H9 (cell line): ENCODE measurements around the gene C17orf75. TPM values are rescaled to one million over a fixed set of nuclear protein-coding genes. Genes with fewer than 3 reads are reported as not detected.

Source experiments
- DNase-seq: peaks from one replicate; pipeline ENCODE4 v3.0.0-alpha.2; 2017
- H2AFZ ChIP-seq: one replicate; pipeline ENCODE4 v1.6.1; 2013; ENCODE audit warnings: mild to moderate bottlenecking, low read length, control low read depth, moderate library complexity
- H2AK5ac ChIP-seq: 2 replicates; pipeline ENCODE4 v1.6.1; 2013; ENCODE audit warnings: low read length, control low read depth, mixed read lengths; ENCODE audit not compliant: insufficient read length
- H2BK120ac ChIP-seq: one replicate; pipeline ENCODE4 v1.6.1; 2013; ENCODE audit warnings: low read depth, mild to moderate bottlenecking, low read length, control low read depth, inconsistent platforms; ENCODE audit not compliant: poor library complexity, severe bottlenecking
- H2BK12ac ChIP-seq: 2 replicates; pipeline ENCODE4 v1.6.1; 2013; ENCODE audit warnings: low read length, control low read depth, mixed read lengths, low read depth; ENCODE audit not compliant: insufficient read length
- H2BK15ac ChIP-seq: 2 replicates; pipeline ENCODE4 v1.6.1; 2013; ENCODE audit warnings: low read depth, low read length, control low read depth
- H2BK20ac ChIP-seq: one replicate; pipeline ENCODE4 v1.6.1; 2013; ENCODE audit warnings: low read depth, mild to moderate bottlenecking, low read length, control low read depth, inconsistent platforms; ENCODE audit not compliant: poor library complexity, severe bottlenecking
- H2BK5ac ChIP-seq: 2 replicates; pipeline ENCODE4 v1.6.1; 2013; ENCODE audit warnings: low read length, control low read depth, mixed read lengths; ENCODE audit not compliant: insufficient read length
- H3K14ac ChIP-seq: 2 replicates; pipeline ENCODE4 v1.6.1; 2013; ENCODE audit warnings: low read length, control low read depth; ENCODE audit not compliant: insufficient read depth
- H3K18ac ChIP-seq: 2 replicates; pipeline ENCODE4 v1.6.1; 2013; ENCODE audit warnings: low read depth, mild to moderate bottlenecking, mixed read lengths, low read length, control low read depth; ENCODE audit not compliant: insufficient read length
- H3K23ac ChIP-seq: 2 replicates; pipeline ENCODE4 v1.6.1; 2013; ENCODE audit warnings: low read length, control low read depth, mixed read lengths, low read depth; ENCODE audit not compliant: insufficient read length
- H3K23me2 ChIP-seq: 2 replicates; pipeline ENCODE4 v1.6.1; 2013; ENCODE audit warnings: low read depth, mild to moderate bottlenecking, mixed read lengths, low read length, control low read depth; ENCODE audit not compliant: insufficient read length, poor library complexity, severe bottlenecking
- H3K27ac ChIP-seq: 2 replicates; pipeline ENCODE4 v1.5.1; 2013; ENCODE audit warnings: low read length, control low read depth, mixed read lengths, low read depth; ENCODE audit not compliant: insufficient read length
- H3K27me3 ChIP-seq: 2 replicates; pipeline ENCODE4 v1.6.1; 2013; ENCODE audit warnings: low read length, control low read depth, inconsistent platforms; ENCODE audit not compliant: insufficient read depth
- H3K4ac ChIP-seq: 2 replicates; pipeline ENCODE4 v1.6.1; 2013; ENCODE audit warnings: low read depth, mild to moderate bottlenecking, control low read depth, inconsistent platforms, low read length, moderate library complexity
- H3K4me1 ChIP-seq: 2 replicates; pipeline ENCODE4 v1.6.1; 2013; ENCODE audit warnings: low read length, control low read depth, inconsistent platforms; ENCODE audit not compliant: insufficient read depth
- H3K4me2 ChIP-seq: 2 replicates; pipeline ENCODE4 v1.6.1; 2013; ENCODE audit warnings: low read length, control low read depth, mixed read lengths; ENCODE audit not compliant: insufficient read length, insufficient read depth
- H3K56ac ChIP-seq: 2 replicates; pipeline ENCODE4 v1.6.1; 2013; ENCODE audit warnings: low read depth, mild to moderate bottlenecking, mixed read lengths, low read length, control low read depth; ENCODE audit not compliant: insufficient read length
- H3K79me1 ChIP-seq: 2 replicates; pipeline ENCODE4 v1.6.1; 2013; ENCODE audit warnings: low read depth, mild to moderate bottlenecking, moderate library complexity, low read length, control low read depth, inconsistent platforms; ENCODE audit not compliant: insufficient read depth, poor library complexity, severe bottlenecking
- H3K79me2 ChIP-seq: 2 replicates; pipeline ENCODE4 v1.6.1; 2013; ENCODE audit warnings: low read length, control low read depth, inconsistent platforms; ENCODE audit not compliant: insufficient read depth
- H3K9ac ChIP-seq: 2 replicates; pipeline ENCODE4 v1.6.1; 2013; ENCODE audit warnings: low read length, control low read depth, mixed read lengths; ENCODE audit not compliant: insufficient read length; ENCODE audit errors: extremely low read depth
- H3K9me3 ChIP-seq: one replicate; pipeline ENCODE4 v1.6.1; 2013; ENCODE audit warnings: low read depth, low read length, inconsistent platforms; ENCODE audit not compliant: control insufficient read depth
- H3T11ph ChIP-seq: one replicate; pipeline ENCODE4 v1.6.1; 2013; ENCODE audit warnings: mild to moderate bottlenecking, low read length, control low read depth, inconsistent platforms
- H4K20me1 ChIP-seq: one replicate; pipeline ENCODE4 v1.6.1; 2013; ENCODE audit not compliant: control insufficient read depth, insufficient read length, insufficient read depth
- H4K5ac ChIP-seq: 2 replicates; pipeline ENCODE4 v1.6.1; 2013; ENCODE audit warnings: low read depth, mild to moderate bottlenecking, mixed read lengths, low read length, control low read depth; ENCODE audit not compliant: insufficient read length
- H4K8ac ChIP-seq: replicated peaks from 2 replicates; pipeline ENCODE4 v1.6.1; 2013; ENCODE audit warnings: low read length, control low read depth, mixed read lengths, low read depth; ENCODE audit not compliant: insufficient read length
- H4K91ac ChIP-seq: 2 replicates; pipeline ENCODE4 v1.6.1; 2013; ENCODE audit warnings: low read depth, mild to moderate bottlenecking, moderate library complexity, mixed read lengths, low read length, control low read depth; ENCODE audit not compliant: insufficient read length
- H3K27ac Mint-ChIP-seq, 3 experiments: 2 replicates in 2 of 3; 3 replicates in 1 of 3; pipeline ENCODE4 v1.8.0; 2020 to 2021; ENCODE audit warnings: mixed read lengths in 3 of 3, mild to moderate bottlenecking in 1 of 3, moderate library complexity in 1 of 3
- H3K27me3 Mint-ChIP-seq: 2 replicates; pipeline ENCODE4 v1.8.0; 2021; ENCODE audit warnings: low read depth, mild to moderate bottlenecking, moderate library complexity, mixed read lengths
- H3K36me3 Mint-ChIP-seq, 3 experiments: 2 replicates in 2 of 3; 3 replicates in 1 of 3; pipeline ENCODE4 v1.8.0; 2020 to 2021; ENCODE audit warnings: low read depth in 3 of 3, mixed read lengths in 3 of 3; ENCODE audit not compliant: insufficient read depth in 1 of 3
- H3K4me1 Mint-ChIP-seq, 2 experiments: 2 replicates each; pipeline ENCODE4 v1.8.0; 2020; ENCODE audit warnings: mixed read lengths in 2 of 2
- H3K4me3 Mint-ChIP-seq, 2 experiments: 2 replicates in 1 of 2; 3 replicates in 1 of 2; pipeline ENCODE4 v1.8.0; 2020 to 2021; ENCODE audit warnings: mild to moderate bottlenecking in 2 of 2, mixed read lengths in 2 of 2, moderate library complexity in 1 of 2
- H3K9me3 Mint-ChIP-seq, 2 experiments: 2 replicates in 1 of 2; 3 replicates in 1 of 2; pipeline ENCODE4 v1.8.0; 2020; ENCODE audit warnings: mild to moderate bottlenecking in 2 of 2, mixed read lengths in 2 of 2, moderate library complexity in 1 of 2
- CTCF ChIP-seq: fragments of 200-600 bp; sonication (generic); conservative IDR thresholded peaks from 3 replicates; pipeline ENCODE4 v1.8.0; 2021; ENCODE audit warnings: antibody characterized with exemption, mild to moderate bottlenecking
- WGBS: extraction: QIAGEN DNeasy Blood & Tissue Kit; methylation state at CpG from one replicate; pipeline ENCODE4 v1.1.7; 2013; ENCODE audit warnings: missing lambda C conversion rate, low lambda C conversion rate, mixed read lengths; ENCODE audit not compliant: insufficient read length; ENCODE audit errors: extremely low coverage; 5-methylcytosine and 5-hydroxymethylcytosine counted together
- total RNA-seq: library from RNA; stranded (reverse); gene quantifications from 2 replicates; pipeline ENCODE4 v1.2.1, GENCODE V29; 2021

The C17orf75 gene
- total RNA-seq, 1 experiment from 2014 or later, result 40.4 TPM

GRCh38 chr17:32297860-32298259, 44.1 kb downstream of the C17orf75 start:
- Mint-ChIP-seq H3K4me3 (no peak overlapping the region), H3K9me3 (no peaks in the 10 kb centered on the region), H3K36me3 (peaks cover 0 to 27% (median 0%) of the 10 kb centered on the region in 3 experiments; a peak in 3 of 7 replicates), H3K4me1 (peaks cover 25 to 35% of the 10 kb centered on the region in 2 experiments), H3K27ac (peak overlapping the region in 1 of 3 experiments; percentile 14; a peak in 2 of 7 replicates), H3K27me3 (no peaks in the 10 kb centered on the region)
- no peak overlapping the region for H2BK12ac ChIP-seq
- no peak overlapping the region for H3K23ac ChIP-seq
- H3K79me2 ChIP-seq, result no peaks in the 10 kb centered on the region
- H4K8ac ChIP-seq, result no peak overlapping the region
- DNase-seq, result no peak
- no peak overlapping the region for H2BK5ac ChIP-seq
- H3K56ac ChIP-seq, result no peak overlapping the region
- no peak overlapping the region for H3K14ac ChIP-seq
- TF ChIP-seq CTCF, result no peak
- H3K4ac ChIP-seq, result no peak overlapping the region
- no peak overlapping the region for H4K91ac ChIP-seq
- no peak overlapping the region for H2AFZ ChIP-seq
- H3K23me2 ChIP-seq, result no peaks in the 10 kb centered on the region
- H2AK5ac ChIP-seq, result no peak overlapping the region
- H3K79me1 ChIP-seq, result no peaks in the 10 kb centered on the region
- H3K27ac ChIP-seq, result no peak overlapping the region
- no peaks in the 10 kb centered on the region for H4K20me1 ChIP-seq
- H3K9ac ChIP-seq, result no peak overlapping the region
- no peak overlapping the region for H2BK120ac ChIP-seq
- H3T11ph ChIP-seq, result no peak overlapping the region
- no peak overlapping the region for H2BK20ac ChIP-seq
- peaks cover 3% of the 10 kb centered on the region; the same call in 1 of the 2 replicates for H3K4me1 ChIP-seq
- no peaks in the 10 kb centered on the region for H3K9me3 ChIP-seq
- H4K5ac ChIP-seq, result no peak overlapping the region
- no peak overlapping the region for H3K18ac ChIP-seq
- H3K4me2 ChIP-seq, result no peak overlapping the region
- WGBS, result no CpG with 5 or more reads among the region's 6 CpGs
- H3K27me3 ChIP-seq, result no peaks in the 10 kb centered on the region
- H2BK15ac ChIP-seq, result no peak overlapping the region
